Progenitor cell of endocrine pancreas (in vitro differentiated cells): ENCODE data around the gene KIR3DL3. TPM values are rescaled to one million over a fixed set of nuclear protein-coding genes. Genes with fewer than 3 reads are reported as not detected.
"Not testable (repeated sequence)": the region's sequence is repeated elsewhere in the genome, so short reads cannot be mapped to it uniquely, and the experiment has no call there.

Experiments used
- DNase-seq: peaks from one replicate; pipeline ENCODE4 v3.0.0; 2021; ENCODE audit warnings: low spot score; ENCODE audit not compliant: unreplicated experiment
- H3K27ac Mint-ChIP-seq: 2 replicates; pipeline ENCODE4 v1.8.0; 2021; ENCODE audit warnings: mild to moderate bottlenecking, moderate library complexity, mixed read lengths
- H3K27me3 Mint-ChIP-seq: 2 replicates; pipeline ENCODE4 v1.8.0; 2021; ENCODE audit warnings: mixed read lengths
- H3K36me3 Mint-ChIP-seq: 2 replicates; pipeline ENCODE4 v1.8.0; 2022; ENCODE audit warnings: mixed read lengths; ENCODE audit not compliant: insufficient read depth
- H3K4me1 Mint-ChIP-seq: 2 replicates; pipeline ENCODE4 v1.8.0; 2021; ENCODE audit warnings: low read depth, mixed read lengths
- H3K4me3 Mint-ChIP-seq: 2 replicates; pipeline ENCODE4 v1.8.0; 2021; ENCODE audit warnings: low read depth, mild to moderate bottlenecking, moderate library complexity, mixed read lengths
- H3K9me3 Mint-ChIP-seq: 2 replicates; pipeline ENCODE4 v1.8.0; 2021; ENCODE audit warnings: low read depth, mixed read lengths
- CTCF ChIP-seq: fragments of 200-600 bp; sonication (generic); IDR thresholded peaks from one replicate; pipeline ENCODE4 v1.5.0; 2021; ENCODE audit warnings: antibody characterized with exemption, mild to moderate bottlenecking; ENCODE audit not compliant: unreplicated experiment
- total RNA-seq: library from RNA; stranded (reverse); gene quantifications from 2 replicates; pipeline ENCODE4 v1.2.1, GENCODE V29; 2021

KIR3DL3 gene
- total RNA-seq, 1 donor from 2014 or later = not detected

GRCh38 chr19:54725321-54725720 lies 1.1 kb downstream of the KIR3DL3 start:
- no peak for DNase-seq
- TF ChIP-seq CTCF = no peak
- peaks cover 63% of the 10 kb centered on the region for H3K9me3 Mint-ChIP-seq

GRCh38 chr19:54727562-54727961 lies 3.3 kb downstream of the KIR3DL3 start:
- Mint-ChIP-seq H3K4me3 (no peak overlapping the region), H3K27me3 (no peaks in the 10 kb centered on the region), H3K4me1 (no peaks in the 10 kb centered on the region), H3K36me3 (peaks cover 10% of the 10 kb centered on the region), H3K9me3 (peaks cover 70% of the 10 kb centered on the region), H3K27ac (no peak overlapping the region)
- DNase-seq = no peak
- no peak for TF ChIP-seq CTCF

More at GRCh38 chr19:54725321-54725720, 1.1 kb downstream of the KIR3DL3 start:
- Mint-ChIP-seq H3K27me3 (no peaks in the 10 kb centered on the region), H3K4me3 (no peak overlapping the region), H3K27ac (no peak overlapping the region), H3K36me3 (peaks cover 11% of the 10 kb centered on the region), H3K4me1 (no peaks in the 10 kb centered on the region)

- DNase-seq = no peak
- Mint-ChIP-seq H3K9me3 (peaks cover 70% of the 10 kb centered on the region), H3K36me3 (peaks cover 10% of the 10 kb centered on the region), H3K27me3 (no peaks in the 10 kb centered on the region), H3K4me3 (no peak overlapping the region), H3K4me1 (no peaks in the 10 kb centered on the region), H3K27ac (no peak overlapping the region)
- TF ChIP-seq CTCF = no peak
These were observed 3.9 kb downstream of the KIR3DL3 start for GRCh38 chr19:54728167-54728566.

GRCh38 chr19:54729416-54730188 lies 5.4 kb downstream of the KIR3DL3 start:
- Mint-ChIP-seq H3K4me3 (no peak overlapping the region), H3K4me1 (no peaks in the 10 kb centered on the region), H3K27ac (no peak overlapping the region), H3K36me3 (peaks cover 8% of the 10 kb centered on the region), H3K27me3 (no peaks in the 10 kb centered on the region), H3K9me3 (peaks cover 66% of the 10 kb centered on the region)
- TF ChIP-seq CTCF = no peak
- no peak for DNase-seq

GRCh38 chr19:54731191-54731590 lies 6.9 kb downstream of the KIR3DL3 start:
- DNase-seq = no peak
- TF ChIP-seq CTCF = no peak
- H3K9me3 Mint-ChIP-seq = peaks cover 62% of the 10 kb centered on the region
- no peaks in the 10 kb centered on the region for H3K27me3 Mint-ChIP-seq
- no peak overlapping the region for H3K4me3 Mint-ChIP-seq
- no peaks in the 10 kb centered on the region for H3K4me1 Mint-ChIP-seq
- H3K36me3 Mint-ChIP-seq = peaks cover 5% of the 10 kb centered on the region
- H3K27ac Mint-ChIP-seq = no peak overlapping the region

- H3K27ac Mint-ChIP-seq, H3K4me1 Mint-ChIP-seq, H3K36me3 Mint-ChIP-seq, H3K27me3 Mint-ChIP-seq, H3K4me3 Mint-ChIP-seq, DNase-seq: not testable (repeated sequence)
- H3K9me3 Mint-ChIP-seq = peaks cover 67% of the 10 kb centered on the region
These were observed 14.1 kb downstream of the KIR3DL3 start, which contains the start of gene KIR2DL3 for GRCh38 chr19:54738306-54738705. Gene KIR2DL3, plus strand, starts transcription at chr19:54738513. Its CDS starts 33 bp downstream, at chr19:54738546.
